ENCODE data around the gene SUPV3L1.

SUPV3L1 gene

GRCh38 chr10:69208761-69209160, 28.7 kb downstream of the SUPV3L1 start:
- no peak for DNase-seq

GRCh38 chr10:69209787-69210484, 29.9 kb downstream of the SUPV3L1 start:
- no peak for DNase-seq

- no peak for DNase-seq
These were observed 31.1 kb downstream of the SUPV3L1 start for GRCh38 chr10:69211104-69211503.

GRCh38 chr10:69211524-69211923, 31.5 kb downstream of the SUPV3L1 start:
- no peak for DNase-seq

- no peak for DNase-seq
These were observed 33.7 kb downstream of the SUPV3L1 start for GRCh38 chr10:69213591-69214311.

GRCh38 chr10:69214666-69215131, 34.7 kb downstream of the SUPV3L1 start:
- DNase-seq: no peak

- no peak for DNase-seq
These were observed 35.6 kb downstream of the SUPV3L1 start for GRCh38 chr10:69215405-69216171.

- no peak for DNase-seq
These were observed 36.6 kb downstream of the SUPV3L1 start for GRCh38 chr10:69216577-69217118.

GRCh38 chr10:69217119-69217754, 37.2 kb downstream of the SUPV3L1 start:
- DNase-seq: no peak

- DNase-seq: no peak
These were observed 38.8 kb downstream of the SUPV3L1 start for GRCh38 chr10:69218831-69219230.

- no peak for DNase-seq
These were observed 40.0 kb downstream of the SUPV3L1 start, which contains the start of gene HKDC1 for GRCh38 chr10:69220041-69220451. TSS of gene HKDC1 (plus strand) at chr10:69220332. CDS start at chr10:69220436, 104 bp downstream.

- no peak for DNase-seq
These were observed 40.5 kb downstream of the SUPV3L1 start for GRCh38 chr10:69220507-69220906.

GRCh38 chr10:69222157-69223027, 42.4 kb downstream of the SUPV3L1 start:
- peak; percentile 73 for DNase-seq

- no peak for DNase-seq
These were observed 43.0 kb downstream of the SUPV3L1 start for GRCh38 chr10:69223028-69223342.

GRCh38 chr10:69224862-69225657, 45.0 kb downstream of the SUPV3L1 start:
- no peak for DNase-seq

GRCh38 chr10:69225681-69226080, 45.6 kb downstream of the SUPV3L1 start:
- no peak for DNase-seq

GRCh38 chr10:69226919-69227450, 47.0 kb downstream of the SUPV3L1 start:
- DNase-seq: no peak

GRCh38 chr10:69228151-69228550, 48.1 kb downstream of the SUPV3L1 start:
- DNase-seq: no peak

GRCh38 chr10:69229616-69229916, 49.5 kb downstream of the SUPV3L1 start:
- no peak for DNase-seq

- DNase-seq: no peak
These were observed 50.1 kb downstream of the SUPV3L1 start for GRCh38 chr10:69230128-69230527.

GRCh38 chr10:69232252-69232651, 52.2 kb downstream of the SUPV3L1 start:
- no peak for DNase-seq

All from activated gamma-delta T cell treated with Interleukin-2 at 50 U/mL for 16 hours (primary cell).